ENCODE results near the gene FCN3. TPM values are rescaled to one million over a fixed set of nuclear protein-coding genes. Genes with fewer than 3 reads are reported as not detected.

Gene FCN3
- total and polyA plus RNA-seq, 10 of the 15 experiments (the other 5 are each of a cell fraction or from before 2014, with no cell fraction given) = 0.28 TPM; not detected in 9

DNA sequence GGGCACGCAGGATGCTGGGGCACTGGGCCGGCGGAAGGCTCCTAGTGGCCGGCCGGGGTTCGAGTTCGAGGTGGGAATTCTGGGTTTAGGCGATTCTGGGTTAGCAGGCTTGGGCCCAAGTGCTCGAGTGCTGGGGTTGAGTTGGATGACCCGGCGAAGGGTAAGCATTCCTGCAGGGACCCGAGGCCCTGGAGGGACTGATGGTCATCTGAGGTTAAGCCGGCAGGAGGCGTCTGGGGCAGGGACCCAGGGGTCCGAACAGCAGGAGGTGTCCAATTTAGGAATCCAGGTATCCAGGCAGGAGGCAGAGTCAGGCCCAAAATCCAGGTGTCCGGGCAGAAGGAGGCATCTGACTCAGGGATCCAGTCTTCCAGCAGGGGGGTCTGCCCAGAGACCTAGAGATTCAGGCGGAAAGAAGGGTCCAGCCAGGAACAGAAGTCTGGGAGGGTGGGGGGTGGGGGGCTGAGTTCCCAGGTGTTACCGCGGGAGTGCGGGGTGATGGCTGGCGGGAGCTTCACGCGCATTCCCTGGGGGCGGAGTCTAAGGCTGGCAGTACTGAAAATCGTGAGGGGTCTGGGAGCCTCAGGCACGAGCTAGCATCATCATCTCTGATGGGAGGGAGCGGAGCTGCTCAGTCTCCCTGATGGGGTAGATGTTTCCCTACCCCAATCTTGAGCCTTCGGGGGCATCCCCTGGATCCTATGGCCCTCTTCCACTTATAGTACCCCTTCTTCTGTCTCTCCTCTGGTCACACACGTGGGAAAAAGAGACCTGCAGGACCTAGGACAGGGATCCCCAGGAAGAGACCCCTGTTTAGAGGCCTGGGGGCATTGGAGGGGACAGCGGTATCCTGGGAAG is 18.4 kb upstream of the FCN3 start:
- BruUV-seq (replicated peaks) = no TSS peak
- no peaks in the 10 kb centered on the region for H3K27me3 ChIP-seq (replicated peaks in 1 of 2; ENCODE audit: control insufficient read depth in 2 of 2, insufficient read depth in 2 of 2, low read length in 1 of 2)
- TF ChIP-seq CTCF (IDR thresholded peaks at IDR 0.05 in 2 of 3, conservative IDR thresholded peaks at IDR 0.05 in 1 of 3; ENCODE audit: control insufficient read depth in 2 of 3, extremely low read depth in 1 of 3, insufficient read depth in 1 of 3, low read depth in 3 of 3, low read length in 3 of 3) = peak; percentile 1 to 32 (median 10); a peak in 1 of 6 replicates
- no peak for TF ChIP-seq CEBPB (IDR thresholded peaks at IDR 0.05; ENCODE audit: borderline replicate concordance in 1 of 2, low read depth in 2 of 2, low read length in 2 of 2)
- 0 out of 2 replicates have a peak, but pooled peaks have one; percentile 10 for TF ChIP-seq GATAD2B (conservative IDR thresholded peaks at IDR 0.05; ENCODE audit: low read depth)
- peaks cover 8% of the 10 kb centered on the region for H3K4me1 ChIP-seq (ENCODE audit: control insufficient read depth, insufficient read depth, low read length)
- SMC1A ChIA-PET (ENCODE audit: uncharacterized antibody, unreplicated experiment) = no interaction called here
- FAIRE-seq (no peak), DNase-seq (ENCODE audit: low read depth, low spot score) (no peak), ATAC-seq (peak; percentile 2; the same call in 1 of the 3 replicates)
- H3K4me3 ChIP-seq = peak overlapping the region; percentile 71
- H2AFZ ChIP-seq (ENCODE audit: control insufficient read depth, low read depth, low read length) = peak overlapping the region; percentile 83
- 42% methylated on average over 30 of the region's 30 CpGs for WGBS (ENCODE audit: insufficient coverage, insufficient replicate concordance, low lambda C conversion rate, missing lambda C conversion rate)
- H3K79me2 ChIP-seq (ENCODE audit: control insufficient read depth, insufficient read depth, low read length) = no peaks in the 10 kb centered on the region
- intact Hi-C loops (cut with micrococcal nuclease; ENCODE audit: unreplicated experiment) = loop anchor here (1.0 kb wide), 1 partner anchor 213 kb away; no protein-coding TSS in a partner anchor
- H3K4me2 ChIP-seq (ENCODE audit: control insufficient read depth, insufficient read depth) = peak overlapping the region; percentile 98
- peak overlapping the region; percentile 67 for H3K9ac ChIP-seq (ENCODE audit: control insufficient read depth, insufficient read depth, low read length)
- CTCF ChIA-PET = interaction anchor here (1.4 to 13.5 kb wide), 3 partner anchors 36 to 214 kb away, joined by 4 to 265 read pairs (median 133); partner anchors contain the start of gene AHDC1
- H3K9me3 ChIP-seq (replicated peaks; ENCODE audit: control insufficient read depth, insufficient read depth, low read length) = no peaks in the 10 kb centered on the region
- H3K36me3 ChIP-seq (ENCODE audit: control insufficient read depth in 2 of 2, insufficient read depth in 2 of 2, low read length in 1 of 2) = no peaks in the 10 kb centered on the region
- no peaks in the 10 kb centered on the region for H4K20me1 ChIP-seq (ENCODE audit: control insufficient read depth, insufficient read depth)
- RAD21 ChIA-PET (ENCODE audit: unreplicated experiment) = interaction anchor here (0.9 to 2.9 kb wide), 3 partner anchors 92 to 214 kb away, joined by 3 to 21 read pairs (median 5); no protein-coding TSS in a partner anchor
- POLR2A ChIA-PET = interaction anchor here (0.5 kb wide), 1 partner anchor 171 kb away, joined by 3 read pairs; no protein-coding TSS in a partner anchor
- no peak overlapping the region for H3K27ac ChIP-seq (ENCODE audit: control insufficient read depth, insufficient read depth)
- in situ Hi-C loops (cut with MboI) = loop anchor here (5.0 kb wide), 3 partner anchors 91 to 291 kb away; no protein-coding TSS in a partner anchor

Data from GM12878 (cell line).